DOHH2 (cell line): ENCODE results near the gene SETSIP.

Experiments
- EZH2phosphoT487 ChIP-seq: fragments of 200-600 bp; sonication (generic); IDR thresholded peaks from 2 replicates; pipeline ENCODE4 v1.6.1; 2017; ENCODE audit warnings: borderline replicate concordance, mild to moderate bottlenecking, antibody characterized with exemption, low read length, moderate library complexity, mixed read lengths
- TF ChIP-seq, protein P1 (sequence below): fragments of 200-600 bp; sonication (generic); IDR thresholded peaks from one replicate; pipeline ENCODE4 v1.5.1; 2014; ENCODE audit warnings: antibody characterized with exemption, mild to moderate bottlenecking, low read depth, low read length; ENCODE audit not compliant: poor library complexity, severe bottlenecking

DNA sequence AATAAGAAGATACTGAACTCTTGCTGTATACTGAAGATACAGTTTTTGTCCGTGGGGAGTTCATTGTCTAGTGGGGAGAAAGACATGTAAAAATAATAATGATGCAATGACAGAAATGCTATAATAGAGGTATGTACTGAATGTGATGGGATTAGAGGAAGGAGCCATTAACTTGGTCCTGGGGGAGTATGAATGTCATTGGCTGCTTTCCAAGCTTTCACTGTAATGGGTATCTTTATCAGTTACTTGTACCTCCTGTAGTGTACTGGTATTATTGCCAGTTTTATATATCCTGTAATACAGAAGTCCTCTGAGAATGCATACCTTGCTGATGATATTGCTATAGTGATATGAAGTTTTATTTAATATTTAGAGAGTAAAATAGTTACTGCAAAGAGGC lies 12.3 kb upstream of the SETSIP start:
- TF ChIP-seq, protein P1, sequence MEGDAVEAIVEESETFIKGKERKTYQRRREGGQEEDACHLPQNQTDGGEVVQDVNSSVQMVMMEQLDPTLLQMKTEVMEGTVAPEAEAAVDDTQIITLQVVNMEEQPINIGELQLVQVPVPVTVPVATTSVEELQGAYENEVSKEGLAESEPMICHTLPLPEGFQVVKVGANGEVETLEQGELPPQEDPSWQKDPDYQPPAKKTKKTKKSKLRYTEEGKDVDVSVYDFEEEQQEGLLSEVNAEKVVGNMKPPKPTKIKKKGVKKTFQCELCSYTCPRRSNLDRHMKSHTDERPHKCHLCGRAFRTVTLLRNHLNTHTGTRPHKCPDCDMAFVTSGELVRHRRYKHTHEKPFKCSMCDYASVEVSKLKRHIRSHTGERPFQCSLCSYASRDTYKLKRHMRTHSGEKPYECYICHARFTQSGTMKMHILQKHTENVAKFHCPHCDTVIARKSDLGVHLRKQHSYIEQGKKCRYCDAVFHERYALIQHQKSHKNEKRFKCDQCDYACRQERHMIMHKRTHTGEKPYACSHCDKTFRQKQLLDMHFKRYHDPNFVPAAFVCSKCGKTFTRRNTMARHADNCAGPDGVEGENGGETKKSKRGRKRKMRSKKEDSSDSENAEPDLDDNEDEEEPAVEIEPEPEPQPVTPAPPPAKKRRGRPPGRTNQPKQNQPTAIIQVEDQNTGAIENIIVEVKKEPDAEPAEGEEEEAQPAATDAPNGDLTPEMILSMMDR: no peak
- TF ChIP-seq EZH2phosphoT487: no peak
